HepG2 (cell line): ENCODE measurements around the gene CENPM. TPM values are rescaled to one million over a fixed set of nuclear protein-coding genes. Genes with fewer than 3 reads are reported as not detected.

Experiments used
- ATAC-seq: fragments of 200-7000 bp; cut with Tn5 transposase; 3 replicates; pipeline ENCODE4 v1.9.1; 2020; ENCODE audit warnings: mild to moderate bottlenecking, moderate library complexity
- BruUV-seq: library from RNA; stranded (reverse); fragments of 400-500 nt; replicated peaks from 2 replicates; lab custom pipeline; 2021; lab: Mats Ljungman, UMichigan
- CTCF ChIA-PET: fragments of 300-600 bp; formaldehyde crosslinking; extraction: SDS; loops from one replicate; lab custom pipeline; 2021; ENCODE audit warnings: low total read pairs, inconsistent platforms, low intra/inter-chr PET ratio; lab: Yijun Ruan, JAX
- POLR2A ChIA-PET: fragments of 350-600 bp; sonication (Branson Sonifier 250); formaldehyde crosslinking; loops from one replicate; lab custom pipeline; 2020; ENCODE audit warnings: antibody characterized with exemption, inconsistent platforms; lab: Yijun Ruan, JAX
- DNase-seq: peaks from one replicate; pipeline ENCODE4 v3.0.0-alpha.2; 2015; ENCODE audit warnings: low spot score
- FAIRE-seq: peaks from 3 replicates; lab custom pipeline; 2011; peaks lifted over from hg19 to GRCh38; lab: Jason Lieb, UNC
- H2AFZ ChIP-seq: one replicate; pipeline ENCODE4 v1.6.1; 2011; ENCODE audit warnings: low read length, inconsistent platforms
- H3K27ac ChIP-seq: fragments of 300-600 bp; 3 replicates; pipeline ENCODE4 v1.8.0; 2011; ENCODE audit warnings: mixed run types, mild to moderate bottlenecking, mixed read lengths, low read length, inconsistent platforms; ENCODE audit not compliant: insufficient read depth; ENCODE audit errors: extremely low read length
- H3K27me3 ChIP-seq, 2 experiments: fragments of 200-600 bp in 1 of 2; 2 replicates in 1 of 2; 3 replicates in 1 of 2; pipeline versions ENCODE4 v1.6.0 to v1.8.0; 2011; ENCODE audit warnings: low read length in 2 of 2, mild to moderate bottlenecking in 2 of 2, moderate library complexity in 2 of 2, inconsistent platforms in 1 of 2; ENCODE audit not compliant: insufficient read depth in 2 of 2, control insufficient read depth in 1 of 2
- H3K36me3 ChIP-seq, 2 experiments: fragments of 200-600 bp in 1 of 2; replicated peaks in 1 of 2; 2 replicates in 1 of 2; 3 replicates in 1 of 2; pipeline versions ENCODE4 v1.5.1 to v1.8.0; 2011; ENCODE audit warnings: low read length in 2 of 2, inconsistent platforms in 1 of 2; ENCODE audit not compliant: insufficient read depth in 2 of 2, control insufficient read depth in 1 of 2
- H3K4me1 ChIP-seq: 2 replicates; pipeline ENCODE4 v1.5.1; 2012; ENCODE audit warnings: low read length, inconsistent platforms; ENCODE audit not compliant: insufficient read depth
- H3K4me2 ChIP-seq: 2 replicates; pipeline ENCODE4 v1.6.0; 2011; ENCODE audit warnings: low read depth, low read length, inconsistent platforms
- H3K4me3 ChIP-seq, 3 experiments: fragments of 200-600 bp in 1 of 3; sonication (generic), shearing (Covaris generic) in 1 of 3; replicated peaks in 1 of 3; 2 replicates each; pipeline ENCODE4 v1.5.1; 2011 to 2016; ENCODE audit warnings: low read length in 3 of 3, inconsistent platforms in 2 of 3, low read depth in 2 of 3, mild to moderate bottlenecking in 2 of 3, control low read depth in 1 of 3, mixed read lengths in 1 of 3; ENCODE audit not compliant: insufficient read depth in 1 of 3
- H3K79me2 ChIP-seq: one replicate; pipeline ENCODE4 v1.6.1; 2011; ENCODE audit warnings: low read length, inconsistent platforms; ENCODE audit not compliant: insufficient read depth
- H3K9ac ChIP-seq: 2 replicates; pipeline ENCODE4 v1.6.0; 2011; ENCODE audit warnings: mild to moderate bottlenecking, low read depth, low read length, inconsistent platforms; ENCODE audit not compliant: insufficient read depth
- H3K9me3 ChIP-seq: 2 replicates; pipeline ENCODE4 v1.5.1; 2012; ENCODE audit warnings: mild to moderate bottlenecking, low read length
- H4K20me1 ChIP-seq: 2 replicates; pipeline ENCODE4 v1.6.0; 2011; ENCODE audit warnings: inconsistent platforms, mild to moderate bottlenecking, low read length, moderate library complexity; ENCODE audit not compliant: insufficient read depth
- GMEB2 ChIP-seq: IDR thresholded peaks from 2 replicates; pipeline ENCODE4 v1.6.1; 2016; ENCODE audit warnings: missing biosample characterization, missing genetic modification reagents, low read depth
- ZBTB43 ChIP-seq: sonication (generic); formaldehyde crosslinking; conservative IDR thresholded peaks from 2 replicates; pipeline ENCODE4 v1.4.0; 2020; ENCODE audit warnings: missing genetic modification reagents
- ZNF232 ChIP-seq: sonication (generic); formaldehyde crosslinking; IDR thresholded peaks from 2 replicates; pipeline ENCODE4 v1.4.0; 2020; ENCODE audit warnings: missing genetic modification reagents, borderline replicate concordance
- ZNF451 ChIP-seq: sonication (generic); formaldehyde crosslinking; IDR thresholded peaks from 2 replicates; pipeline ENCODE4 v1.5.0; 2020; ENCODE audit warnings: mild to moderate bottlenecking, missing genetic modification reagents
- WGBS: methylation state at CpG from one replicate; pipeline ENCODE4 v1.1.6; 2017; ENCODE audit warnings: low lambda C conversion rate; 5-methylcytosine and 5-hydroxymethylcytosine counted together
- in situ Hi-C: cut with HindIII; loops from 2 replicates; pipeline ENCODE4 v1.10.0; 2017; ENCODE audit warnings: low pct_unique_long_range_greater_than_20kb; ENCODE audit not compliant: extremely low pct_ligation_motif_present
- intact Hi-C: fragments of 100-400 bp; cut with micrococcal nuclease; formaldehyde crosslinking; loops from one replicate; pipeline ENCODE4 v1.10.0; 2022; ENCODE audit not compliant: unreplicated experiment
- polyA plus RNA-seq, 8 experiments: library from polyadenylated mRNA; depleted of rRNA in 3 of 8; stranded (reverse) in 7 of 8; unstranded in 1 of 8; fragments of >200 nt; fragmentation: Illumina TruSeq in 4 of 8; extraction: Trizol in 4 of 8; gene quantifications; 2 replicates each; pipeline versions ENCODE4 v1.2.1 to v1.2.3, GENCODE V29; 2011 to 2016; ENCODE audit warnings: low read depth in 4 of 8, missing spikeins in 1 of 8, mixed read lengths in 1 of 8; ENCODE audit not compliant: insufficient read depth in 1 of 8
- total RNA-seq, 5 experiments: library from RNA; depleted of rRNA; stranded (reverse); fragments of >200 nt; fragmentation: Illumina TruSeq; extraction: Trizol; gene quantifications; 2 replicates each; pipeline ENCODE4 v1.2.3, GENCODE V29; 2016; ENCODE audit warnings: low read depth in 1 of 5
- TF ChIP-seq, protein P1 (sequence below), 2 experiments: fragments of 450-650 bp in 1 of 2; sonication (generic) in 1 of 2; formaldehyde crosslinking in 1 of 2; IDR thresholded peaks; 2 replicates each; pipeline versions ENCODE4 v1.6.1 to v1.8.0; 2016 to 2022; ENCODE audit warnings: antibody characterized with exemption in 1 of 2, mild to moderate bottlenecking in 1 of 2, missing genetic modification reagents in 1 of 2

The CENPM gene
- total and polyA plus RNA-seq, 2 of the 13 experiments (the other 11 are each of a cell fraction or from before 2014, with no cell fraction given) = 11.2 to 37.3 TPM

- H2AFZ ChIP-seq = no peak overlapping the region
- BruUV-seq = no TSS peak
- no peaks in the 10 kb centered on the region for H4K20me1 ChIP-seq
- H3K4me1 ChIP-seq = no peaks in the 10 kb centered on the region
- no peak overlapping the region for H3K4me3 ChIP-seq
- no peak overlapping the region for H3K4me2 ChIP-seq
- intact Hi-C loops = no loop called here
- H3K27me3 ChIP-seq = peaks cover 0 to 29% of the 10 kb centered on the region in 2 experiments; a peak in 4 of 5 replicates
- no peak overlapping the region for H3K9ac ChIP-seq
- ChIA-PET CTCF (no interaction called here), POLR2A (no interaction called here)
- ATAC-seq (no peak), FAIRE-seq (no peak), DNase-seq (no peak)
- H3K9me3 ChIP-seq = no peaks in the 10 kb centered on the region
- no peak overlapping the region for H3K27ac ChIP-seq
- TF ChIP-seq GMEB2 (CRISPR knock-in tag) = no peak
- no peak for TF ChIP-seq ZNF232 (CRISPR knock-in tag)
- no peaks in the 10 kb centered on the region for H3K36me3 ChIP-seq
- H3K79me2 ChIP-seq = no peaks in the 10 kb centered on the region
- in situ Hi-C loops = no loop called here
- 39% methylated on average over 3 of the region's 4 CpGs for WGBS
Measured at GRCh38 chr22:41989246-41989645, 42.3 kb upstream of the CENPM start.

- CTCF ChIA-PET = no interaction called here
- WGBS = 57% methylated on average over 1 of the region's 5 CpGs
- no peak for ATAC-seq
- H3K9me3 ChIP-seq = no peaks in the 10 kb centered on the region
- H4K20me1 ChIP-seq = no peaks in the 10 kb centered on the region
- H3K27ac ChIP-seq = no peak overlapping the region
- no peak overlapping the region for H3K4me2 ChIP-seq
- H3K4me1 ChIP-seq = no peaks in the 10 kb centered on the region
- H3K36me3 ChIP-seq = no peaks in the 10 kb centered on the region
- no TSS peak for BruUV-seq
- no peak overlapping the region for H2AFZ ChIP-seq
- intact Hi-C loops = no loop called here
- no peak for DNase-seq
- peaks cover 0 to 22% of the 10 kb centered on the region in 2 experiments; a peak in 4 of 5 replicates for H3K27me3 ChIP-seq
- H3K9ac ChIP-seq = no peak overlapping the region
- in situ Hi-C loops = no loop called here
- FAIRE-seq = no peak
- no peaks in the 10 kb centered on the region for H3K79me2 ChIP-seq
- POLR2A ChIA-PET = no interaction called here
- H3K4me3 ChIP-seq = no peak overlapping the region
- TF ChIP-seq, protein P1, sequence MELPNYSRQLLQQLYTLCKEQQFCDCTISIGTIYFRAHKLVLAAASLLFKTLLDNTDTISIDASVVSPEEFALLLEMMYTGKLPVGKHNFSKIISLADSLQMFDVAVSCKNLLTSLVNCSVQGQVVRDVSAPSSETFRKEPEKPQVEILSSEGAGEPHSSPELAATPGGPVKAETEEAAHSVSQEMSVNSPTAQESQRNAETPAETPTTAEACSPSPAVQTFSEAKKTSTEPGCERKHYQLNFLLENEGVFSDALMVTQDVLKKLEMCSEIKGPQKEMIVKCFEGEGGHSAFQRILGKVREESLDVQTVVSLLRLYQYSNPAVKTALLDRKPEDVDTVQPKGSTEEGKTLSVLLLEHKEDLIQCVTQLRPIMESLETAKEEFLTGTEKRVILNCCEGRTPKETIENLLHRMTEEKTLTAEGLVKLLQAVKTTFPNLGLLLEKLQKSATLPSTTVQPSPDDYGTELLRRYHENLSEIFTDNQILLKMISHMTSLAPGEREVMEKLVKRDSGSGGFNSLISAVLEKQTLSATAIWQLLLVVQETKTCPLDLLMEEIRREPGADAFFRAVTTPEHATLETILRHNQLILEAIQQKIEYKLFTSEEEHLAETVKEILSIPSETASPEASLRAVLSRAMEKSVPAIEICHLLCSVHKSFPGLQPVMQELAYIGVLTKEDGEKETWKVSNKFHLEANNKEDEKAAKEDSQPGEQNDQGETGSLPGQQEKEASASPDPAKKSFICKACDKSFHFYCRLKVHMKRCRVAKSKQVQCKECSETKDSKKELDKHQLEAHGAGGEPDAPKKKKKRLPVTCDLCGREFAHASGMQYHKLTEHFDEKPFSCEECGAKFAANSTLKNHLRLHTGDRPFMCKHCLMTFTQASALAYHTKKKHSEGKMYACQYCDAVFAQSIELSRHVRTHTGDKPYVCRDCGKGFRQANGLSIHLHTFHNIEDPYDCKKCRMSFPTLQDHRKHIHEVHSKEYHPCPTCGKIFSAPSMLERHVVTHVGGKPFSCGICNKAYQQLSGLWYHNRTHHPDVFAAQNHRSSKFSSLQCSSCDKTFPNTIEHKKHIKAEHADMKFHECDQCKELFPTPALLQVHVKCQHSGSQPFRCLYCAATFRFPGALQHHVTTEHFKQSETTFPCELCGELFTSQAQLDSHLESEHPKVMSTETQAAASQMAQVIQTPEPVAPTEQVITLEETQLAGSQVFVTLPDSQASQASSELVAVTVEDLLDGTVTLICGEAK (IDR thresholded peaks at IDR 0.05) = no peak
- TF ChIP-seq, protein P1 (CRISPR knock-in tag; IDR thresholded peaks at IDR 0.05) = no peak
- TF ChIP-seq ZBTB43 (CRISPR knock-in tag) (no peak), ZNF451 (CRISPR knock-in tag) (no peak)
Measured at GRCh38 chr22:41987276-41987675, 40.3 kb upstream of the CENPM start.
